ENCODE measurements around the gene CELF5.
"Not testable (repeated sequence)": the region's sequence is repeated elsewhere in the genome, so short reads cannot be mapped to it uniquely, and the experiment has no call there.

CELF5 gene

GRCh38 chr19:3274245-3274941 is 49.9 kb downstream of the CELF5 start:
- DNase-seq (ENCODE audit: low spot score) = no peak

- DNase-seq (ENCODE audit: low spot score) = peak; percentile 75
Observed at GRCh38 chr19:3274942-3275582, 50.6 kb downstream of the CELF5 start.

GRCh38 chr19:3275583-3276340 is 51.3 kb downstream of the CELF5 start:
- no peak for DNase-seq (ENCODE audit: low spot score)

GRCh38 chr19:3276341-3276799 is 51.9 kb downstream of the CELF5 start:
- no peak for DNase-seq (ENCODE audit: low spot score)

- DNase-seq (ENCODE audit: low spot score) = no peak
Observed at GRCh38 chr19:3277649-3278048, 53.2 kb downstream of the CELF5 start.

GRCh38 chr19:3278294-3278693 is 53.8 kb downstream of the CELF5 start:
- DNase-seq (ENCODE audit: low spot score) = no peak

- no peak for DNase-seq (ENCODE audit: low spot score)
Observed at GRCh38 chr19:3278749-3279148, 54.3 kb downstream of the CELF5 start.

- no peak for DNase-seq (ENCODE audit: low spot score)
Observed at GRCh38 chr19:3279306-3279705, 54.8 kb downstream of the CELF5 start.

- no peak for DNase-seq (ENCODE audit: low spot score)
Observed at GRCh38 chr19:3281026-3281425, 56.6 kb downstream of the CELF5 start.

- no peak for DNase-seq (ENCODE audit: low spot score)
Observed at GRCh38 chr19:3282155-3282554, 57.7 kb downstream of the CELF5 start.

- no peak for DNase-seq (ENCODE audit: low spot score)
Observed at GRCh38 chr19:3282564-3282963, 58.1 kb downstream of the CELF5 start.

- DNase-seq (ENCODE audit: low spot score) = no peak
Observed at GRCh38 chr19:3283246-3283751, 58.8 kb downstream of the CELF5 start.

GRCh38 chr19:3283886-3284657 is 59.6 kb downstream of the CELF5 start:
- DNase-seq (ENCODE audit: low spot score) = no peak

- DNase-seq (ENCODE audit: low spot score) = no peak
Observed at GRCh38 chr19:3284759-3285646, 60.5 kb downstream of the CELF5 start.

- no peak for DNase-seq (ENCODE audit: low spot score)
Observed at GRCh38 chr19:3285647-3286176, 61.3 kb downstream of the CELF5 start.

GRCh38 chr19:3287814-3288213 is 63.4 kb downstream of the CELF5 start:
- no peak for DNase-seq (ENCODE audit: low spot score)

- DNase-seq (ENCODE audit: low spot score) = not testable (repeated sequence)
Observed at GRCh38 chr19:3288437-3288836, 64.0 kb downstream of the CELF5 start.

- DNase-seq (ENCODE audit: low spot score) = no peak
Observed at GRCh38 chr19:3289971-3290569, 65.6 kb downstream of the CELF5 start.

GRCh38 chr19:3290858-3291257 is 66.4 kb downstream of the CELF5 start:
- DNase-seq (ENCODE audit: low spot score) = not testable (repeated sequence)

- DNase-seq (ENCODE audit: low spot score) = no peak
Observed at GRCh38 chr19:3291644-3292043, 67.2 kb downstream of the CELF5 start.

Measured in Ammon's horn (tissue), 1 donor.